LNCaP clone FGC (cell line): ENCODE measurements around the gene FRMPD4.

ENCODE experiments used
- DNase-seq: peaks from one replicate; pipeline ENCODE4 v3.0.0-alpha.2; 2011; ENCODE audit warnings: low read depth
- H3K4me3 ChIP-seq: 2 replicates; pipeline ENCODE4 v1.5.1; 2011; ENCODE audit warnings: mild to moderate bottlenecking, low read depth, low read length, control low read depth
- CTCF ChIP-seq: IDR thresholded peaks from 2 replicates; pipeline ENCODE4 v1.5.1; 2012; ENCODE audit warnings: mild to moderate bottlenecking; ENCODE audit not compliant: control insufficient read depth, insufficient read depth; ENCODE audit errors: extremely low read depth

The FRMPD4 gene

GRCh38 chrX:12308420-12308819 lies 170.1 kb downstream of the FRMPD4 start:
- no peak for DNase-seq
- no peak overlapping the region for H3K4me3 ChIP-seq
- TF ChIP-seq CTCF = no peak

GRCh38 chrX:12309040-12309743 lies 170.9 kb downstream of the FRMPD4 start:
- TF ChIP-seq CTCF = no peak
- peak; percentile 50 for DNase-seq
- no peak overlapping the region for H3K4me3 ChIP-seq

- no peak for TF ChIP-seq CTCF
- DNase-seq = no peak
- H3K4me3 ChIP-seq = no peak overlapping the region
These were observed 171.4 kb downstream of the FRMPD4 start for GRCh38 chrX:12309744-12310076.

GRCh38 chrX:12314651-12315050 lies 176.4 kb downstream of the FRMPD4 start:
- TF ChIP-seq CTCF = no peak
- no peak overlapping the region for H3K4me3 ChIP-seq
- DNase-seq = no peak

- no peak overlapping the region for H3K4me3 ChIP-seq
- DNase-seq = no peak
- TF ChIP-seq CTCF = no peak
These were observed 177.3 kb downstream of the FRMPD4 start for GRCh38 chrX:12315526-12315925.

- TF ChIP-seq CTCF = 0 out of 2 replicates have a peak, but pooled peaks have one; percentile 17
- DNase-seq = no peak
These were observed 180.8 kb downstream of the FRMPD4 start for GRCh38 chrX:12319003-12319519.

GRCh38 chrX:12319992-12320391 lies 181.7 kb downstream of the FRMPD4 start:
- H3K4me3 ChIP-seq = no peak overlapping the region
- TF ChIP-seq CTCF = no peak
- DNase-seq = no peak

More at GRCh38 chrX:12319003-12319519, 180.8 kb downstream of the FRMPD4 start:
- no peak overlapping the region for H3K4me3 ChIP-seq
